Measurements from ENCODE around the gene ETFB. TPM values are rescaled to one million over a fixed set of nuclear protein-coding genes. Genes with fewer than 3 reads are reported as not detected.

The ETFB gene
- total RNA-seq, 1 donor from 2014 or later: 69.6 TPM

DNA sequence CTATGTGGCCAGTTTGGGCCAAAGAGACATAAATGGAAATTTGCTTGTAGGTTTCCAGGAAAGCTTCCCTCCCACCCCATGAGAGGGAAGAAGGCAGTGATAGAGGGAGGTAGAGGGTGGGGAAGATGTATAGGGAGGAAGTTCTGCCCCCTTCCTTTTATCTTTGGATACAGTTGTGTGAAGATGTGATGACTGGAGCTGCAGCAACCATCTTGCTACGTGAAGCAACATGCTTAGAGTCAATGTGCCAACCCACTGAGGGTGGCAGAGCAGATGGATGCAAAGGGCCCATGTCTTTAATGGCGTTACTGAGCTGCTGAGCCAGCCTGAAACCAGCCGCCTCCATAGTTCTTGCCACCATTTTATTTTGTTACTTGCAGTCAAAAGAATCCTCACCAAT lies 35.0 kb downstream of the ETFB start:
- intact Hi-C loops (cut with micrococcal nuclease): loop anchor here (10.0 kb wide), 1 partner anchor 526 kb away; no protein-coding TSS in a partner anchor

DNA sequence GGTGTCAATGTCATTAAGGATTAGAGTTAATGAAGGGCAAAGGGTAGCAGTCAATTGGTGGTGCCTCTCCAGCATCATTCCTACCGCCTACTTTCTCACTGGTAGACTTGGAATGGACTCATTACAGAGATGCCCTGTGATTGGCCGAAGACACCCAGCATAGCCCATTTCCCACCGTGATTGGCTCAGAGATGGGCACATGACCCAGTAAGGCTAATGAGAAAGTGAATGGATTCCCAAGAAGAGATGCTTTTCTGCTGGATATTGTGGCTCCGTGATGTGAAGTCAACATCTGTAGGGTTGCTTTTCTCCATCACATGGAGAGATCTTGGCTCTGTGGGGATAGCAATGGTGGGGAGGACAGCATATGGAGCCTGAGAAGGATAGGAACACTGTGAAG lies 35.8 kb downstream of the ETFB start:
- intact Hi-C loops (cut with micrococcal nuclease): loop anchor here (10.0 kb wide), 1 partner anchor 526 kb away; no protein-coding TSS in a partner anchor

DNA sequence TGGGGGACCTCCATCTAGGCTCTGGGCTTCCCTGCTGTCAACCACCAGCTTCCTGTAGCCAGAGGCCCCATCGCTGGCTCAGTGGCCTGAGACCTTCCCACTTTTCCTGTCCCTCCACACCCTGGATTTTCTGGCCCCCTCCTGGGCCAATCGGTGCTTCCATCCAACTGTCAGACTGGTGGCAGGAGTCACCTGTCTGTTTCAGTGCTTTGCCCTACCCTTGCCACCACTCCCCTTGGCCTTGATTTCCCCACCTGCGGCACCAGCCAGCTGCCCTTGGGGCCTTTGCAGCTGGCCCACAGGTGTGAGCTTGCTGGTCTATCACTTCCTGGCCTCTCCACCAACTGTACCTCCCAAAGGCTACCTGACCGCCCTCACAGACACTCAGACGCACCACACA lies 36.8 kb downstream of the ETFB start:
- intact Hi-C loops (cut with micrococcal nuclease): no loop called here

DNA sequence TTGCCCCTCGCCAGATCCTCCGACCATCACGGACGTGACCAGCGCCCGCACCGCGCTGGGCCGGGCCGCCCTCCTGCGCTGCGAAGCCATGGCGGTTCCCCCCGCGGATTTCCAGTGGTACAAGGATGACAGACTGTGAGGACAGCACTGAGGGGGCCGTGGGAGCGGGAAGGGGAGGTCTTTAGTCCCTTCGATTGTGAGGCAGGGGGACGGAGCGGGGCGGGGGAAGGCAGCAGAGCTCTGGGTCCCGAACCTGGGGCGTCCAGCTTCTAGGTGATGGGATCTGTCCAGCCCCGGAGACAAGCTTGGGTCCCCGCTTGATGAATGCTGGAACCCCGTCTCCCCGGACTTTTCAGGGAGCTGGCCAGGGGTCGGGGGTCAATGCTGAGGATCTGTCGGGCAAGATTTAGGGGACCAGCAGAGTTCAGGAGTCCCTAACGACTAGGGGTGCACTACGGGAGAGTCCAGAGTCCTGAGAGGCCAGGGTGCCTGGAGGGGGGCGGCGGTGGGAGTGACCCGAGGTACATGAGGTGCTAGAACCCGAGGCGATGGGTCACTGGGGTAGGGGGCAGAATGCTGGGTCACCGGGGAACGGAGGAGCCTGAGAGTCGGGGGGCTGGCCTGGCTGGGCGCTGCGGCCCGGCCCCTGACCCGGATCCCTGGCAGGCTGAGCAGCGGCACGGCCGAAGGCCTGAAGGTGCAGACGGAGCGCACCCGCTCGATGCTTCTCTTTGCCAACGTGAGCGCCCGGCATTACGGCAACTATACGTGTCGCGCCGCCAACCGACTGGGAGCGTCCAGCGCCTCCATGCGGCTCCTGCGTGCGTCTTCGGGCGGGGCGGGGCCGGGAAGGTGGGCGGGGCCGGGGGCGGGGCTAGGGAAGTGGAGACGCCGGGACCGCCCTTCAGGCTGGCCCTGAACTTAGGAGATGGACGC lies 38.9 kb downstream of the ETFB start:
- intact Hi-C loops (cut with micrococcal nuclease): loop anchor here (1.0 kb wide), 2 partner anchors 12 to 40 kb away; no protein-coding TSS in a partner anchor

DNA sequence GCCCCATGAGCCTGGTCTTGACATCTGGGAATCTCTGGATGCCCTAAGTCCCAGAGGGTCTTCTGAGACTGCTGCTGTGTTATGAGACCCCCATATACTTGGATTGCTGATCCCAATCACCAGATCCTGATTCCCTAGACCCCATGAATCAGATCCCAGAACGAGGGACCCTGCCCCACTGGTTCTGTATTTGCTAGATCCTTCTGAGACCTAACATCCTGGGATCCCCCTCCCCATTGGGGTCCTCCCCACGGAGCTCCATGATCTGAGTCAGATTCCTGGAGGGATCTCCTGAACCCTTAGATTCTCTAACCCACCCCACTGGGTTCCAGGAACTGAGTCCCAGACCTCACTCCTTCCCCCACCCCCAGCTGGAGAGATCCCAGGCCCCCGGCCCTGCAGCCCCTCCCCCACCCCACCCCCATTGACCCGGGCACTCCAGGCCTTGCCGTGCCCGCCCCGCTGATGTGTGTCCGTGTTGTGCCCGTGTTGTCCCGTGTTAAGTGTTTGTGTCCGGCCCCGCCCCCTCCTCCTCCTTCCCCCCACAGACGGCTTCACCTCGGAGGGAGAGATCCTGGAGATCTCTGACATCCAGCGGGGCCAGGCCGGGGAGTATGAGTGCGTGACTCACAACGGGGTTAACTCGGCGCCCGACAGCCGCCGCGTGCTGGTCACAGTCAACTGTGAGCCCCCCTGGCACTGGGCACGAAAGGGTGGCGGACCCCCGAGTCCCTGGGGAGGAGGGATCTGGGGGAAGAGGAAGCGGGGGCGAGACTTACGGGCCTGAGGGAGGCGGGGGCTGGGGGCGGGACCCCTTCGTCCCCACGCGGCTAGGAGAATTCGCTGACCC lies 39.7 kb downstream of the ETFB start:
- intact Hi-C loops (cut with micrococcal nuclease): loop anchor here (1.0 kb wide), 2 partner anchors 13 to 41 kb away; no protein-coding TSS in a partner anchor

DNA sequence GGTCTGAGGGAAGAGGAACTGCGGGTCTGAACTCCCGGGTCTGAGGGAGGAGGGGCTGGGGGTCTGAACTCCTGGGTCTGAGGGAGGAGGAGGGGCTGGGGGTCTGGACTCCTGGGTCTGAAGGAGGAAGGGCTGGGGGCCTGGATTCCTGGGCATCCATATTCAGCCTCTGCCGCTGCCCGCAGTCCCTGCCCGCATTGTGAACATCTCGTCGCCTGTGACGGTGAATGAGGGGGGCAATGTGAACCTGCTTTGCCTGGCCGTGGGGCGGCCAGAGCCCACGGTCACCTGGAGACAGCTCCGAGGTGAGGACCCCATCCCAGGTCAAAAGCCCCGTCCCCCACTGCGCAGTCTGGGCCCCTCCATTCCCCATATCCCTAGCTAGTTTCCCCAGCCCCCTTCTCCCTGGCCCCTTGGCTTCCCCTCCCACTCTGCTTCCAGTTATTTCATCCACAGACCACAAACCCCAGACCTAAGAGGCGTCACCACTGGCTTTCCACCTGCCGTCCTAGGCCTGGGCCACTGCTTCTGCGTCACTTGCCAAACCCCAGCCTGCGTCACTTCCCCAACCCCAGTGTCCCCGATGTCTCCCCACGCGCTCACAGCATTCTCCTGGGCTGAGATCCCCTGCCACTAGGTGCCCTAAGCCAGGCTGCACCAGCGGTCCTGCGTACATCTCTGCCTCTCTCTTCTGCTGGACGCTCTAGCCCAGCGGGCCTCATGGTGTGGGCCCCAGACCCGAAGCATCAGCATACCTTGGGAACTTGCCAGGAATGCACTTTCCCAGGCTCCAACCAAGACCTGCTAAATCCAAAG lies 40.8 kb downstream of the ETFB start:
- intact Hi-C loops (cut with micrococcal nuclease): no loop called here

DNA sequence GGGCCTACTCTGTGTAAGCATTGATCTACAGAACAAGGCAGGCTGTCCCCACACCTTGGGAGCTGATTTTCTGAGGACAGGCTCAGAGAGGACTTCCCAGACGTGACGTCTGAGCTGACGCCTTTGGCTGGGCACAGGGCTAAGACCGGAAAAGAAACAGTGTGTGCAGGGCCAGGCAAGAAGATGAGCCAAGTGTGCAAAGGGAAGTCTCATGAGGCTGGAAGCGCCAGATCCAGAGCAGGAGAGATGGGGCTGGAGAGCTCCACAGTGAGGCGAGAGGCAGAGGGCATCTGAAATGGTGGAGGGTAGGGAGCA lies 42.1 kb downstream of the ETFB start:
- intact Hi-C loops (cut with micrococcal nuclease): no loop called here

DNA sequence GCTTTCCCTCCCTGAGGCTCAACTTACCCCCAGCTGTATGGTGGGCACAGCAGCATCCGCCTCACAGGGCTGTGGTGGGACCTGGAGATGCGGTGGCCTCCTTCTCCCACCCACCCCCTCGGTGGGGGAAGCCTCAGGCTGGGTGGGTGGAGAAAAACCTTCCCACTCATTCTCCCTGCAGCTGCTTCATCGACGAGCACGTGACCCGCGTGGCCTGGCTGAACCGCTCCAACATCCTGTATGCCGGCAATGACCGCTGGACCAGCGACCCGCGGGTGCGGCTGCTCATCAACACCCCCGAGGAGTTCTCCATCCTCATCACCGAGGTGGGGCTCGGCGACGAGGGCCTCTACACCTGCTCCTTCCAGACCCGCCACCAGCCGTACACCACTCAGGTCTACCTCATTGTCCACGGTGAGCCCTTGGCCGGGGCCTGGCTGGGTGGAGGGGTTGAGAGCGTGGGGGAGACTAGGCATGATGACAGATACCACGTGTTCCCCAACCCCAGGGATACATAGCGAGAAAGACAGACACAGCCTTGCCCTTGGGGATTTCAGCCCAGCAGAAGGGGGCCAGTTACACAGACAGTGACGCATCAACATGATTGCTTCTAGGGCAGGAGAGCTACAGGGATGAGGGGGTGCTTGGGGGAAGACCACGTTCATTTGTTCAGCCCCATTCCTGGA lies 42.6 kb downstream of the ETFB start:
- intact Hi-C loops (cut with micrococcal nuclease): no loop called here

DNA sequence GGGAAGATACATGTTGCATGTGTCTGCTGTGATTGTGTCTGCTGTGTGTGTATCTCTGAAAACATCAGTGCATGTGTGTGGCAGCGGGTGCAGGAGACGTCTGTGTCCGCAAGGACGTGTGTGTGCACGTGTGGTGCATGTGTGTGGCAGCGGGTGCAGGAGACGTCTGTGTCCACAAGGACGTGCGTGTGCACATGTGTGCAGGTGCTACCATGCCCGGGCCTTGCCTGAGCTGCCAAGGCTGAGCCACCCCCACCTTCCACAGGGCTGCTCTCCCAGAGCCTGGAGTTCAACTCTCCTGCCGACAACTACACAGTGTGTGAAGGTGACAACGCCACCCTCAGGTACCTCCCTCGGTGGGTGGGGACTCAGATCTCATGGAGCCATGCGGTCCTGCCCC lies 44.4 kb downstream of the ETFB start:
- intact Hi-C loops (cut with micrococcal nuclease): no loop called here

DNA sequence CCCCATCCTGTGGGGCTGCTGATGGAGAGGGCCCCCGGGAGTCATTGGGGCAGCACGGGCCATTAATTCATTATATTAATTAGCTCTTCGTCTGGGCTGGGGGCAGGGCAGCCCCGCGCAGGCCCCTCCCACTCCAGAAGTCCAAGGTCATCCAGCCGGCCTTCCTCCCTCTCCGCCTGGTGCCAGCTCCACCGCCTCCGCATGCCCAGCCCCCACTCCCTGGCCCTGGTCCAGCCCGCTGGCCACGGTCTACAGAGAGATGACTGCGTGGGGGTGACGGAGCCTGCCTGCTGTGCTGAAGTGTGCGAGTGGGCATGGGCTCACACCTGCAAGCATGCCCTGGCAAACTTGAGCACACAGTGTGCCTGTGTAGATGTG lies 45.9 kb downstream of the ETFB start:
- intact Hi-C loops (cut with micrococcal nuclease): no loop called here

DNA sequence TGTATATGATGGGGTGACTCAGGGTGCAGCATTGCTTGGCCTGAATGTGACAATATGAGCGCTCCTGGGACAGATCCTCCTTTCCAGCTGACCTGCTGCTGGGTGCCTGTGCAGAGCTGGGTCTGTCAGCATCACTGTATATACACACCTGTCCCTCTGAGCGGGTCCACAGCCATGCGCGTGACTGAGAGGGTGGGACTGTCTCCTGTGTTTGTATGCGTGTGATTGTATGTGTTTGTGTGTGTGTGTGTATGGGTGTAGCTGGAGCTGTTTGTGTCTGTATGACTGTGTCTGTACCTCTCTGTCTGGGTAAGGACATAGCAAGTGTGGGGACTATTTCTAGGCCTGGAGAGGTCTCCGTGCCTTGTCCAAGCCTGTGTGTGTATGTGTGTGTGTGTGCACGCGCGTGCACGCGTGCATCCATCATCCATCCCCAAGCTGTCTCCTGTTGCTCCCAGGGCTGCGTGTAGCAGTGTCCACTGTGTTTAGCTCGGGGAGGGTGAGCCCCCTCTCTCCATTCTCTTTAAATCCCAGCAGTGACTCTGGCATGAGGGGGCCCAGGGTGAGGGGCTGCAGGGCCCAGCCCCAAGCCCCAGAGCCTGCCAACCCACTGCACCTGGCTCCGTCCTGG lies 46.4 kb downstream of the ETFB start:
- intact Hi-C loops (cut with micrococcal nuclease): no loop called here

DNA sequence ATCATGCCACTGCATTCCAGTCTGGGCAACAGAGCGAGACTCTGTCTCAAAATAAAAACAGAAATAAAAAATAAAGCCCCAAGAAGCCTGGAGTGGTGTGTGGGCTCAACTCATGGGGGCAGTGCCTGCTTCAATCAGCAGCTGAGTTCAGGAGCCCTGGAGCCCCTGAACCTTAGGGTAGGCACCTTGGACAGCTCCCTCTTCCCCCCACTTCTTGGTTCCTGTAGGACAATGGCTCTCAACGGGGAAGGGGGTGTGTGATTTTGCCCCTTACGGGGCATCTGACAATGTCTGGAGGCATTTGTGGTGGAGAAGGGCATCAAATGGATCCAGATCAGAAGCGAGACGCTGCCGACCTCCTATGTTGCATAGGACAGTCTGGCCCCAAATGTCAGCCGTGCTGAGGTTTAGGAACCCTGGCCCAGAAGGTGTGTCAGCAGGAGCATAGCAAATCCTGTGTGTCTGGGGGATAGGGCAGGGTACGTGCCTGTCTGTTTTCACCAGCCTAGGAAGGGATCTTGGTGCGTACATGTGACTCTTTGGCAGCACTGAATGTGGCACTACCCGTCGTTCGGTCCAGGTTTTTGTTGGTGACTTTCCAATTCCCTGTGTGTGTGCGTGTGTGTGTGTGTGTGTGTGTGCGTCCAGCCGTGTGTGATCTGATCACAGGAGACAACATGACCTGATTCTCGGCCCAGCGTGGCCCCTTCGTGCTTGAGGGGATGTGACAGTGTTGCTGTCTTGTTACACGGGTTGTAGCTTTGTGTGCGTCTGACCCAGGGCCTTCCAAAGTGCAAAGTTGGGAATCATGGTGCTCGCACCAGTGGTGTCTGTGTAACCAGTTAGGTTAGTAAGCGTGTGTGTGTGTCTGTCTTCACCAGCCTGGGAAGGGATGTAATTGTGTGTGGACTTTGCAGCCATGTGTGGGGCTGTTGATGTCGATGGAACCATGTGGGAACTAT lies 47.2 kb downstream of the ETFB start:
- intact Hi-C loops (cut with micrococcal nuclease): no loop called here

DNA sequence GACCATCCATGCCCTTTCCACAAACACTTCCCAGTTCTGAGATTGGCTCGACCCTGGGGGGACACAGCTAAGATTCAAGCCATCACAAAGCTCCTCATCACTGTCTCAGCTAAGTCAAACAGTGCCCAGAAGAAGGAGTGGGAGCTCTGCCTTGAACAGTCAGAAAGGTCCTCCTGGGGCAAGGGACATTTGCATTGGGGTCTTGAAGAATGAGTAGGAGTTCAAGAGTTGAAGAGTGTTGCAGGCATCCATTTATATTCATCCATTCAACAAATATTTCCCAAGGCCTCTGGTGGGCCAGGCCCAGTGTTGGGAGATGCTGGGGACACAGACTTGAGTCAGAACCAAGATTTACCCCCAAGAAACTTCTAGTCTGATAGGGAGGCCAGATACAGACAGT lies 48.2 kb downstream of the ETFB start:
- intact Hi-C loops (cut with micrococcal nuclease): no loop called here

DNA sequence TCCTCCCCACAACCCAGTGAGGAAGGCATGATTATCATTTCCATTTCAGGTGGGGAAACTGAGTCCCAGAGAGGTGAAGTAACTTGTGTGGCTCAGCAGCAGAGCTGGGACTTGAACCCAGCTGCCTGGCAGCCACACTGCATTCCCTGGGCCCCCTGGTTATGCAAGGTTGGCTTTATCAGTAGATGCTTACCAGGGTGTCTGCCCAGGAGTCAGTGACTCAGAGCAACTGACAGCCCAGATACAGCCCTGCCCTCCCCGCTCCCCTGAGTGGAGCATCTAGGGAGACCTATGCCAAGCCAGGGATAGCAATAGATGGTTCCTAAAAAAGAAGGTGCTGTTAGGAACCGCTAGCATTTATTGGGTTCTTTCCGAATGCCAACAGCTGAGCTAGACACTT lies 48.8 kb downstream of the ETFB start:
- intact Hi-C loops (cut with micrococcal nuclease): no loop called here

DNA sequence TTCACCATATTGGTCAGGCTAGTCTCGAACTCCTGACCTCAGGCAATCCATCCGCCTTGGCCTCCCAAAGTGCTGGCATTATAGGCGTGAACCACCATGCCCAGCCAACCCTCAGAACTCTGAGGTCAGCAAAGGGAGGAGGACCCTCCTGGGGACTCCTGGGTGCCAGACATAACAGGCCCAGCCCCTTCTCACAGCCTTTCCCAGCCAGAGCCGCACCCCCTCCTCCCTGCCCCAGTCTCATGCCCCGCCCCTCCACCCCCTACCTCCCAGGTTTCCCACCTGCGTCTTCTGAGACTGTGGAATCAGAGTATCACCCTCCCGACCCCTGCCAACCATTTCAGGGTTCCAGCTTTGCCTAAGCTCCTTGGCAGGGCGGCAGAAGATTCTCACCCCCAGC lies 49.5 kb downstream of the ETFB start:
- intact Hi-C loops (cut with micrococcal nuclease): no loop called here

DNA sequence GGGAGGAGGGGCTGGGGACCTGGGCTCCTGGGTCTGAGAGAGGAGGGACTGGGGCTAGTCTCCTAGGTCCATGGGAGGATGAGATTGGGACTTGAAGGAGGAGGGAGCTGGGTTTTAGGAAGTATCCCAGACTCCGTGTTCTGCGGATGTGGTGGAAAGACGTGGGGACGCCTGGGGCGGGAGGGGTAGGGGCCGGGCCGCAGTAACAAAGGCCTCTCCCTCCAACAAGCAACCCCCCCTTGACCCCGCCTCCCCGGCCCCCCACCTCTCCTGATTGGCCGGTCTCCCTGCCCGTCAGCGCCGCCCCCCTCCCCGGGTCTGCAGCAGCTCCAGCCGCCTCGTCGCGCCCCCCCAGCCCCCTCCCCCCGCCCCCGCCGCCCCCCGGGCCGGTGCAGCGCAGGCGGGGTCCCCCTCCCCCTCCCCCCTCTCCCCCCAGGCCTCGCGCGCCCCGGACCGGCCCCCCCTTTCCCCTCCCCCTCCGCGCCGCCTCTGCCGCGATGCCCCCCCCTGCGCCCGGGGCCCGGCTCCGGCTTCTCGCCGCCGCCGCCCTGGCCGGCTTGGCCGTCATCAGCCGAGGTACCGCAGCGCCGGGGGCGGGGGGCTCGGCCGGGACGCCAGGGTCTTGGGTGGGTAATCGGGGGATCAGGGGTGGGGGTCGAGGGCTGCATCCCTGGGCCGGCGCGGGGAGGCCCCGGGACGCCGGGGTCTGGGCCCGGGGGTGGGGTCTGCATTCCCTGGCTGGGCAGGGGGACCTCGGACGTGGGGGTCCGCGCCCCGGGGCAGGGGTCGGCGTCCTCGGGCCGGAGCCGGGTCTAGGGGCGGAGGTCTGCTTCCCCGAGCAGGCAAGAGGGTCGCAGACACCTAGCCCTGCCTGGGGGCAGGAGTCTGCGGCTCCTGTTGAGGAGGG lies 54.6 kb downstream of the ETFB start, which contains the start of gene IGLON5:
TSS of gene IGLON5 (plus strand) at position 294 of the 907 bp plus-strand sequence. CDS start at position 498, 204 bp downstream.
- intact Hi-C loops (cut with micrococcal nuclease): no loop called here

DNA sequence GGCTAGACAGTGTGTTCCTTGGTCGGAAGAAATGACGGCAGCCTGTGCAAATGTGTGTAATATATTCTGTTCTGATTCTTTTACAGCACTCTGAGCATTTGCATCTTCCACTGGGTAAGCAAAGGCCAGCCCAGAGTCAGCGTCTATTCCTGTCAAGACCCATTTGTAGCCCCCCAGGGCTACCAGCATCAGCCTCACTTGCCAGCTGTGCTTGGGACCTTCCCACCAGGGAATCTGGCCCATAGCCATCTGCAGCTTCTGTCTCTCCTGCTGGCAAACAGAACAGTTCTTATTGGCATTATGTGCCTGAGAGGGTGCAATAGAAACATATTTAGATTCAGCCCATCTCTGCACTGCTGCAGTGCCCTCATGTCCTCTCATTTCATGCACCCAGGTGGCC lies 60.7 kb downstream of the ETFB start:
- intact Hi-C loops (cut with micrococcal nuclease): no loop called here

DNA sequence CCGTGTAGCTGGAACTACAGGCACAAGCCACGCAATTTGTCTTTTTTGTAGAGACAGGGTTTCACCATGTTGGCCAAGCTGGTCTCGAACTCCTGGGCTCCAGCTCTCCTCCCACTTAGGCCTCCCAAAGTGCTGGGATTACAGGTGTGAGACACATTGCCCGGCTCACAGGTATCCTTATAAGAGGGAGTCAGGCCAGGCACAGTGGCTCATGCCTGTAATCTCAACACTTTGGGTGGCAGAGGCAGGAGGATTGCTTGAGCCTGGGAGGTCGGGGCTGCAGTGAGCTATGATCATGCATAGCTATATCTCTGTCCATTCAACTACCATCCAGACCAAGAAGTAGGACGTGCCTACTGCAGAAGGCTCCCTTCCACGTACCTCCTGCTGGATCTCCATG lies 64.9 kb downstream of the ETFB start:
- intact Hi-C loops (cut with micrococcal nuclease): no loop called here
